ENCODE results near the gene GAS7. TPM values are rescaled to one million over a fixed set of nuclear protein-coding genes. Genes with fewer than 3 reads are reported as not detected.

GAS7 gene
- total RNA-seq, 1 donor from 2014 or later = 2.0 TPM

DNA sequence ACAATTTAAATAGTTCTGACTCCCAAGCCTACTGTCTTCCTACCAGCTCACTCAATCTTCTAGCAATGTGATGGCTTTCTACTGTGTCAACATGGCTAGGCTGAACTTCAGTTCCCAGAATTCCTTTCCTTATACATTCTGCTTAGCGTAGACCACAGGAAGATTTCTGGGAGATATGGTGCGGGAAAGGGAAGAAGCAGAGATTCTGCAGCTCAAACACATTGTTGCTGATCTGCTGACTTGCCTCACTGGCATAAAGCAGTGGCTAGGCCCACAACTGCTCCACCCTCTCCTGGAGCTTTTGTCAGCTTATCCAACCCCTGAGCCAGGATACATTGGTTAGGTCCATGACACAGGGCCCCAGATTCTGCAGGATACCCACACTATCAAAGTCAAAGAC lies 58.8 kb downstream of the GAS7 start:
- no peaks in the 10 kb centered on the region for H3K27me3 Mint-ChIP-seq (ENCODE audit: unreplicated experiment)
- H3K36me3 Mint-ChIP-seq (ENCODE audit: unreplicated experiment) = no peaks in the 10 kb centered on the region
- H3K27ac Mint-ChIP-seq (ENCODE audit: unreplicated experiment) = no peak overlapping the region
- H3K4me3 Mint-ChIP-seq (ENCODE audit: unreplicated experiment) = no peak overlapping the region
- H3K9me3 Mint-ChIP-seq (ENCODE audit: unreplicated experiment) = peaks cover 3% of the 10 kb centered on the region
- no peaks in the 10 kb centered on the region for H3K4me1 Mint-ChIP-seq (ENCODE audit: low read depth, unreplicated experiment)
- no peak for DNase-seq
- TF ChIP-seq, protein P1, sequence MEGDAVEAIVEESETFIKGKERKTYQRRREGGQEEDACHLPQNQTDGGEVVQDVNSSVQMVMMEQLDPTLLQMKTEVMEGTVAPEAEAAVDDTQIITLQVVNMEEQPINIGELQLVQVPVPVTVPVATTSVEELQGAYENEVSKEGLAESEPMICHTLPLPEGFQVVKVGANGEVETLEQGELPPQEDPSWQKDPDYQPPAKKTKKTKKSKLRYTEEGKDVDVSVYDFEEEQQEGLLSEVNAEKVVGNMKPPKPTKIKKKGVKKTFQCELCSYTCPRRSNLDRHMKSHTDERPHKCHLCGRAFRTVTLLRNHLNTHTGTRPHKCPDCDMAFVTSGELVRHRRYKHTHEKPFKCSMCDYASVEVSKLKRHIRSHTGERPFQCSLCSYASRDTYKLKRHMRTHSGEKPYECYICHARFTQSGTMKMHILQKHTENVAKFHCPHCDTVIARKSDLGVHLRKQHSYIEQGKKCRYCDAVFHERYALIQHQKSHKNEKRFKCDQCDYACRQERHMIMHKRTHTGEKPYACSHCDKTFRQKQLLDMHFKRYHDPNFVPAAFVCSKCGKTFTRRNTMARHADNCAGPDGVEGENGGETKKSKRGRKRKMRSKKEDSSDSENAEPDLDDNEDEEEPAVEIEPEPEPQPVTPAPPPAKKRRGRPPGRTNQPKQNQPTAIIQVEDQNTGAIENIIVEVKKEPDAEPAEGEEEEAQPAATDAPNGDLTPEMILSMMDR (IDR thresholded peaks at IDR 0.05; ENCODE audit: partially characterized antibody, unreplicated experiment) = no peak

DNA sequence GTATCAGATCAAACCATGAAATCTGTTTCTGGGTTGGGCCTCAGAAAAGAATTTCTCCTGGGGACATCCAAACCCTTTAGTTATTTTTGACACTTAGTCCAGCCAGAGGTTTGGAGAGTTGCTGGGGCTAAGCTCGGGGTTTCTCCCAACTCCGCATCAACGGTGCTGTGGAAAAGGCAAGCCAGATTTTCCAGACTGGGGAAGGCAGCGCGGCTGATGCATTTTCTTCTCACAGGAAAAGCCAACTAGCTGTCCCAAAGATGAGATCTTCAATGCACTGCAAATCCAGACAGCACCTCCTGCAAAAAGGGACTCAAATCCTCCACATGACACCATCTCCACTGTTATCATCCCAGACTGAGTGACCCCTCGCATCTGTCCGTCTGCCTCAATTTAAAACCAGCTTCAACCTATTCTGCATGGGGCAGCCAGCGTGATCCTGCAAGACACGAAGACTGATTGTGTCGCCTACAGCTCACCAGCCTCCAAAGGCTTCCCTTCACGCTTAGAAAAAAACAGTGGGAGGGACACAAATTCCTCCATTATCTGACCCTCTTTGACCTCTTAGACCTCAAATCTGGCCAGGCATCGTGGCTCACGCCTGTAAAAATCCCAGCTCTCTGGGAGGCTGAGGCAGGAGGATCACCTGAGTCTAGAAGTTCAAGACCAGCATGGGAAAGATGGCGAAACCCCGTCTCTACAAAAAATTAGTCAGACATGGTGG lies 62.0 kb downstream of the GAS7 start:
- DNase-seq = no peak
- no peaks in the 10 kb centered on the region for H3K36me3 Mint-ChIP-seq (ENCODE audit: unreplicated experiment)
- H3K27ac Mint-ChIP-seq (ENCODE audit: unreplicated experiment) = no peak overlapping the region
- no peaks in the 10 kb centered on the region for H3K27me3 Mint-ChIP-seq (ENCODE audit: unreplicated experiment)
- no peak overlapping the region for H3K4me3 Mint-ChIP-seq (ENCODE audit: unreplicated experiment)
- TF ChIP-seq, protein P1 (IDR thresholded peaks at IDR 0.05; ENCODE audit: partially characterized antibody, unreplicated experiment) = no peak
- H3K4me1 Mint-ChIP-seq (ENCODE audit: low read depth, unreplicated experiment) = no peaks in the 10 kb centered on the region
- peaks cover 3% of the 10 kb centered on the region for H3K9me3 Mint-ChIP-seq (ENCODE audit: unreplicated experiment)

DNA sequence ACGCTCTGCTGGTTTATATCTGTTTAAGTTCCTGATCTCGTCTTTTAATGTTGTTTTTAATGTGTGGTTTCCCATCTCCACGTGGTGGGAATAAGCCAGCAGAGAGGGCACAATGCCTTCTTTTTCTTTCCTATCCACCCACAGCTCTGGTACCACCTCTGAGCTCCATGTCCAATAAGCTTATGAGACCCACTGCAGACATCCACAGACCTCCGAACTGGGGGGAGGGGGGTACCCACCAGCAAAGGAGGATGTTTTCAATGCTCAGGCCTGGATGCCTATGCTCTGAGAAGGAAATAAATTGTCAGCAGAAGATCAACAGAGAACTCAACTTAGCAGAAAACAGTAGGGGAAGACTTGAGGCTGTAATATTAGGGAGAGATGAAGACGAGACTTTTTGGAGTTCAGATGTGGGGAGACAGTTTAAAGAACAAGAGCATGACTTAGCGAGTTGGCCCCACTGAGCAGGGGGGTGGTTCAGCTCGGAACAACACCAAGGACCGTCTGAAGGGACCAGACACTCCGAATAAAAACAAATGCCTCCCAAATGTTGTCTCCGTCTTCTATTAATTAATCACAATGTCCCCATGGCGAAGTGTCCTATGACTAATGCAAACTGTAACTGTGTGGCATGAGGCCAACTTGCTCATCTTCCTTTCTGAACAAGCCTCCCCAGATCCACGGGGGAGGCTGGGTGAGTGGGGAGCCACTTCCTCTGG lies 62.7 kb downstream of the GAS7 start:
- DNase-seq = no peak
- peaks cover 3% of the 10 kb centered on the region for H3K9me3 Mint-ChIP-seq (ENCODE audit: unreplicated experiment)
- TF ChIP-seq, protein P1 (IDR thresholded peaks at IDR 0.05; ENCODE audit: partially characterized antibody, unreplicated experiment) = no peak
- no peaks in the 10 kb centered on the region for H3K27me3 Mint-ChIP-seq (ENCODE audit: unreplicated experiment)
- H3K27ac Mint-ChIP-seq (ENCODE audit: unreplicated experiment) = no peak overlapping the region
- no peak overlapping the region for H3K4me3 Mint-ChIP-seq (ENCODE audit: unreplicated experiment)
- H3K36me3 Mint-ChIP-seq (ENCODE audit: unreplicated experiment) = no peaks in the 10 kb centered on the region
- H3K4me1 Mint-ChIP-seq (ENCODE audit: low read depth, unreplicated experiment) = no peaks in the 10 kb centered on the region

DNA sequence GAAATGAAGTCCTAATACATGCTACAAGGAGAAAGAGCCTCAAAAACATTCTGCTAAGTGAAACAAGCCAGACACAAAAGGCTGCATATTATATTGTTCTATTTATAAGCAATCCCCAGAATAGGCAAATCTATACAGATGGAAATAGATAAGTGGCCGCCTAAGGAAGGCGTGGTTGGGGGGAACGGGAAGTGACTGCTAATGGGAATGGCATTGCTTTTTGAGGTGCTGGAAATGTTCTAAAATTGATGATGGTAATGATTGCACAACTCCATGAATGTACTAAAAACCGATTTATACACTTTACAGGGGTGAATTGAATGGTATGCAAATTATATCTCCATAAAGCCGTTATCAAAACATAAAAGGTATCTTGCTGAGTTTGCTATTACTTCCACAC lies 67.7 kb downstream of the GAS7 start:
- TF ChIP-seq, protein P1 (IDR thresholded peaks at IDR 0.05; ENCODE audit: partially characterized antibody, unreplicated experiment) = no peak
- Mint-ChIP-seq H3K27me3 (ENCODE audit: unreplicated experiment) (peaks cover 2% of the 10 kb centered on the region), H3K9me3 (ENCODE audit: unreplicated experiment) (no peaks in the 10 kb centered on the region), H3K4me3 (ENCODE audit: unreplicated experiment) (no peak overlapping the region), H3K27ac (ENCODE audit: unreplicated experiment) (no peak overlapping the region), H3K4me1 (ENCODE audit: low read depth, unreplicated experiment) (no peaks in the 10 kb centered on the region), H3K36me3 (ENCODE audit: unreplicated experiment) (no peaks in the 10 kb centered on the region)
- DNase-seq = no peak

DNA sequence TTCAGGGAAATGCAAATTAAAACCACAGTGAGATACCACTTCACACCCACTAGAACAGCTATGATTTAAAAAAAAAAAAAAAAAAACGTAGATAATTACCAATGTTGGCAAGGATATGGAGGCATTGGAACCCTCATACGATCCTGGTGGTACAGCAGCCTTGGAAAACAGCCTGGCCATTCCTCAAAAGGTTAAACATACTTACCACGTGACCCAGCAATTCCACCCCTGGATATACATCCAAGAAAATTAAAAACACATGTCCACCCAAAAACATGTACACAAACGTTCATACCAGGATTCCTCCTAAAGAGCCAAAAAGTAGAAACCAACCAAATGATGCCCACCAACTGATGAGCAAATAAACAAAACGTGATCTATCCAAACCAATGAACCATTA lies 68.1 kb downstream of the GAS7 start:
- TF ChIP-seq, protein P1 (IDR thresholded peaks at IDR 0.05; ENCODE audit: partially characterized antibody, unreplicated experiment) = no peak

More for the DNA sequence above, 68.1 kb downstream of the GAS7 start:
- no peak overlapping the region for H3K4me3 Mint-ChIP-seq (ENCODE audit: unreplicated experiment)
- no peak overlapping the region for H3K27ac Mint-ChIP-seq (ENCODE audit: unreplicated experiment)
- peaks cover 2% of the 10 kb centered on the region for H3K27me3 Mint-ChIP-seq (ENCODE audit: unreplicated experiment)
- no peaks in the 10 kb centered on the region for H3K9me3 Mint-ChIP-seq (ENCODE audit: unreplicated experiment)
- no peaks in the 10 kb centered on the region for H3K36me3 Mint-ChIP-seq (ENCODE audit: unreplicated experiment)
- H3K4me1 Mint-ChIP-seq (ENCODE audit: low read depth, unreplicated experiment) = no peaks in the 10 kb centered on the region
- no peak for DNase-seq

Measured in glutamatergic neuron (in vitro differentiated cells).